GM13977 (cell line): ENCODE results near the gene CNIH3.

Experiments
- DNase-seq: peaks from one replicate; pipeline ENCODE4 v3.0.0; 2012; ENCODE audit warnings: low spot score
- CTCF ChIP-seq: IDR thresholded peaks from 2 replicates; pipeline ENCODE4 v1.5.1; 2012; ENCODE audit warnings: mild to moderate bottlenecking, control low read depth; ENCODE audit not compliant: insufficient read depth; ENCODE audit errors: extremely low read depth, missing control alignments
- in situ Hi-C: fragments of 300-500 bp; cut with MboI; formaldehyde crosslinking; loops from one replicate; pipeline ENCODE4 v1.12.0; 2022; ENCODE audit warnings: low sequenced_read_pairs, low pct_unique_long_range_greater_than_20kb, mixed read lengths, inconsistent platforms; ENCODE audit not compliant: unreplicated experiment

Gene CNIH3

GRCh38 chr1:224745394-224745793 lies 129.3 kb downstream of the CNIH3 start:
- in situ Hi-C loops: no loop called here
- no peak for DNase-seq
- TF ChIP-seq CTCF: no peak

GRCh38 chr1:224745924-224746323 lies 129.8 kb downstream of the CNIH3 start:
- no peak for DNase-seq
- in situ Hi-C loops: no loop called here
- no peak for TF ChIP-seq CTCF

- no peak for DNase-seq
- in situ Hi-C loops: no loop called here
Measured at GRCh38 chr1:224747578-224747977, 131.5 kb downstream of the CNIH3 start.

GRCh38 chr1:224749916-224750315 lies 133.8 kb downstream of the CNIH3 start:
- DNase-seq: no peak
- in situ Hi-C loops: no loop called here
- TF ChIP-seq CTCF: no peak

More at GRCh38 chr1:224747578-224747977, 131.5 kb downstream of the CNIH3 start:
- no peak for TF ChIP-seq CTCF

- DNase-seq: no peak
- in situ Hi-C loops: no loop called here
- TF ChIP-seq CTCF: no peak
Measured at GRCh38 chr1:224751624-224752311, 135.7 kb downstream of the CNIH3 start.

GRCh38 chr1:224753491-224753890 lies 137.4 kb downstream of the CNIH3 start:
- TF ChIP-seq CTCF: no peak
- in situ Hi-C loops: no loop called here
- no peak for DNase-seq

GRCh38 chr1:224755586-224755985 lies 139.5 kb downstream of the CNIH3 start:
- in situ Hi-C loops: no loop called here
- DNase-seq: no peak
- TF ChIP-seq CTCF: no peak
